NCI-H128 (cell line): Measurements from ENCODE around the gene MAD1L1.

Experiments
- DNase-seq: peaks from one replicate; lab custom pipeline; 2025; ENCODE audit not compliant: unreplicated experiment; lab: John Stamatoyannopoulos, UW

Gene MAD1L1

GRCh38 chr7:1993776-1994740, 238.7 kb downstream of the MAD1L1 start:
- DNase-seq, result no peak

- no peak for DNase-seq
Observed at GRCh38 chr7:1993031-1993695, 239.6 kb downstream of the MAD1L1 start.

- DNase-seq, result no peak
Observed at GRCh38 chr7:1992554-1992953, 240.2 kb downstream of the MAD1L1 start.

- no peak for DNase-seq
Observed at GRCh38 chr7:1990001-1990670, 242.6 kb downstream of the MAD1L1 start.

GRCh38 chr7:1989049-1989860, 243.5 kb downstream of the MAD1L1 start:
- DNase-seq, result no peak

- DNase-seq, result no peak
Observed at GRCh38 chr7:1988533-1988930, 244.2 kb downstream of the MAD1L1 start.

GRCh38 chr7:1987591-1988532, 244.9 kb downstream of the MAD1L1 start:
- DNase-seq, result no peak

- DNase-seq, result no peak
Observed at GRCh38 chr7:1987084-1987535, 245.6 kb downstream of the MAD1L1 start.

- no peak for DNase-seq
Observed at GRCh38 chr7:1986366-1987083, 246.2 kb downstream of the MAD1L1 start.

- DNase-seq, result no peak
Observed at GRCh38 chr7:1985936-1986335, 246.8 kb downstream of the MAD1L1 start.

- DNase-seq, result no peak
Observed at GRCh38 chr7:1985042-1985441, 247.7 kb downstream of the MAD1L1 start.

- DNase-seq, result no peak
Observed at GRCh38 chr7:1981878-1982230, 250.9 kb downstream of the MAD1L1 start.

- no peak for DNase-seq
Observed at GRCh38 chr7:1981201-1981877, 251.4 kb downstream of the MAD1L1 start.

GRCh38 chr7:1979591-1980560, 252.9 kb downstream of the MAD1L1 start:
- DNase-seq, result no peak

- no peak for DNase-seq
Observed at GRCh38 chr7:1978656-1979590, 253.8 kb downstream of the MAD1L1 start.

- no peak for DNase-seq
Observed at GRCh38 chr7:1977876-1978441, 254.8 kb downstream of the MAD1L1 start.
